GM18951 (cell line): ENCODE measurements around the gene LRP10.

ENCODE experiments used
- POLR2A ChIP-seq: IDR thresholded peaks from 4 replicates; pipeline ENCODE4 v1.6.1; 2011; ENCODE audit warnings: mild to moderate bottlenecking; ENCODE audit not compliant: insufficient read length, insufficient read depth; ENCODE audit errors: extremely low read depth
- in situ Hi-C: fragments of 300-500 bp; cut with MboI; formaldehyde crosslinking; loops from one replicate; pipeline ENCODE4 v1.12.0; 2022; ENCODE audit warnings: low sequenced_read_pairs, mixed read lengths, inconsistent platforms; ENCODE audit not compliant: unreplicated experiment

The LRP10 gene

DNA sequence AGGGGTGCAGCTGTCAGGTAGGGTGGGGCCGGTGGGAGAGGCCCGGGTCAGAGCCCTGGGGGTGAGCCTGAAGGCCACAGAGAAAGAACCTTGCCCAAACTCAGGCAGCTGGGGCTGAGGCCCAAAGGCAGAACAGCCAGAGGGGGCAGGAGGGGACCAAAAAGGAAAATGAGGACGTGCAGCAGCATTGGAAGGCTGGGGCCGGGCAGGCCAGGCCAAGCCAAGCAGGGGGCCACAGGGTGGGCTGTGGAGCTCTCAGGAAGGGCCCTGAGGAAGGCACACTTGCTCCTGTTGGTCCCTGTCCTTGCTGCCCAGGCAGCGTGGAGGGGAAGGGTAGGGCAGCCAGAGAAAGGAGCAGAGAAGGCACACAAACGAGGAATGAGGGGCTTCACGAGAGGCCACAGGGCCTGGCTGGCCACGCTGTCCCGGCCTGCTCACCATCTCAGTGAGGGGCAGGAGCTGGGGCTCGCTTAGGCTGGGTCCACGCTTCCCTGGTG lies 24.7 kb upstream of the LRP10 start:
- no peak for TF ChIP-seq POLR2A
- in situ Hi-C loops = loop anchor here (10.0 kb wide), 1 partner anchor 192 kb away; no protein-coding TSS in a partner anchor

DNA sequence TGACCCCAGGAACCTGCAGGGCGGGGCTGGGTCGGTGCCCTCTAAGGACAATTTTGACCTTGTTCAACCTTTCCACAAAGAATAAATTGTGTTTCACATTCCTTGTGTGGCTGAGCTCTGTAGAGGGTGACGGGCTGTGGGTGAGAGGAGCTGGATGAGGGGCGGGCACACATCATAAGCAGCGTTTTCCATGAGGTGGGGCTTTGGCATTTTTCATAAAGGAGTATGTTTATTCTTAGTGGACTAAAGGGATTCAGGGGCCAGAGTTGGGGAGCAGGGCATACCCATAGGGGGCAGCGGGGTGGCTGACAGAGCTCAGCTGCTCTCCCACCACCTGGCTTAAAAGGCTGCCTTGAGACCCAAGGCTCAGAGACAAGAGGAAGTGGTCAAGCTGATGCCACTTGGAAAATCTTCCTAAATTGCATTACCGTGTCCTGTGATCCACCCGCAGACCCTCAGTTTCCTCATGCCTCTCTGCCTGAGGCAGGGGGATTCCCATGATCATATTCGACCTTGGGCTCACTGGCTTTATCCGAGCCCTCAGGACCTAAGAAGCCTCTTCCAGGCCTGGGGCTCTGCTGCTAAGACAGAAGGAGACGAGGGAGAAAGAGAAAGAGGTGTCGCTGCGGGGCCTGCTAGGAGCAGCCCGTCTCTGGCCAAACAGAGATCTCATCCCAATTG lies 23.7 kb upstream of the LRP10 start:
- TF ChIP-seq POLR2A = no peak
- in situ Hi-C loops = loop anchor here (10.0 kb wide), 1 partner anchor 193 kb away; no protein-coding TSS in a partner anchor

DNA sequence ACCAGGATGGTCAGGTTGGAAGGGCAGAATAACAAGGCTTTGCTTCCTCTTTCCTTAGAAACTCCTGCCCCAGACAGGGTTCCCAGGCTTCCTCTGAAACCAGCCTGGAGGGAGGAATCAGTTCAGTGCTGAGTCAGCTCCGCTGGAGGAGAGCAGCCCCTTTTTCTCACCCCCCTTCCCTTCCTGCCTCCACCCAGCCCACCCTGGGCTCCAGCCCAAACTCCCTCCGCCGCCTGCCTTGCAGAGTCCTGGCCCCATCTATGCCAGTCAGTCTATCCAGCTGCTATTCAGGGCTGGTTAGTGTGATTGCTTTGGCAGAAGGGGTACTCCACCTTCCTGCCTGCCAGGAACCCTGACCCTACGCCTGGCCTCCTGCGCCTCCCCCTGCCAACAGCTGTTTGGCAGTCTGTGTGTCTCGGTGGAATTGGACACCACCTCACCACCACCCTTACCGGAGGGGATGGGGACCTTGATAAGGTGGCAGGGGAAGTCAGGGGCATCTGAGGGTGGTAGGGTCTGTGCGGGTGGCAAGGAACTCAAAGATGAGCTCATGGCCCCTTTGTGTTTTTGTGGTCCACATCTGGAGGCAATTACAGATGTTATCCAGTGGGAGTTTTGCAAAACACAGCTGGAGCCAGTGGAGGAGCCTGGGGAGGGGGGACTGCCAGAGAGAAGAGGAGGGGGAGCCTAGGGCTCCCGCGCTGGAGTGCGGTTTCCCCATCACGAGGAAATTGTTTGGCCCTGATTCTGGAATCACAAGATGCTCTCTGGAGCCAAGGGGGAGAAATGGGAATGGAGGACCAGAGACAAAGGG lies 23.0 kb upstream of the LRP10 start:
- no peak for TF ChIP-seq POLR2A
- in situ Hi-C loops = loop anchor here (10.0 kb wide), 1 partner anchor 194 kb away; no protein-coding TSS in a partner anchor

DNA sequence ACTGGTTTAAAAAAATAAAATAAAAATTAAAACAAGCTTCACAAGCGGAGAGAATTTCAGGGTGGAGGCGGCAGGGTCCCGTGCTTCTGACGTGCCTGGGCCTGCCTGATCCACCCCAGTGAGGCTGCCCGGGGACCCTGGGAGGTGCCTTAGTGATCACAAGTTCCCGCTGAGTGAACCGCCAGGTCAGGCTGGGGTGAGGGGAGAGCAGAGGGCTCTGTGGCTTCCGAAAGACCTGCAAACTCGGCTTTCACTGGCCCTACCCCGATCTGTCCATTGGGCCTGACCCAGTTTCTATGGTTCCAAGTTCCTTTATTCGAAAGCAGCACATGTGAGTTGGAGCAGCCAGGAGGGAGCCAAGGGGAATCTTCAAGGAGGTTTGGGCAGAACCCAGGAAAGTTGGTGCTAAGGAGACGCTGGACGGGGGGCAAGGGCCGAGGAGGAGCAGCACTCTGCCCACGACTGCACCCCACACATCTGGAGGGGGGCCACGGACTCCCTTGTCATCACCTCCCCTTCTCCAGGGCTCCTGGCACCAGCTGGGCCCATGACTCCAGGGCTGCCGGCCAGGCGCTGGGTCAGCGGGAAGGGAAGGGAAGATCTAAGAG lies 22.2 kb upstream of the LRP10 start:
- no peak for TF ChIP-seq POLR2A
- in situ Hi-C loops = loop anchor here (10.0 kb wide), 1 partner anchor 195 kb away; no protein-coding TSS in a partner anchor

DNA sequence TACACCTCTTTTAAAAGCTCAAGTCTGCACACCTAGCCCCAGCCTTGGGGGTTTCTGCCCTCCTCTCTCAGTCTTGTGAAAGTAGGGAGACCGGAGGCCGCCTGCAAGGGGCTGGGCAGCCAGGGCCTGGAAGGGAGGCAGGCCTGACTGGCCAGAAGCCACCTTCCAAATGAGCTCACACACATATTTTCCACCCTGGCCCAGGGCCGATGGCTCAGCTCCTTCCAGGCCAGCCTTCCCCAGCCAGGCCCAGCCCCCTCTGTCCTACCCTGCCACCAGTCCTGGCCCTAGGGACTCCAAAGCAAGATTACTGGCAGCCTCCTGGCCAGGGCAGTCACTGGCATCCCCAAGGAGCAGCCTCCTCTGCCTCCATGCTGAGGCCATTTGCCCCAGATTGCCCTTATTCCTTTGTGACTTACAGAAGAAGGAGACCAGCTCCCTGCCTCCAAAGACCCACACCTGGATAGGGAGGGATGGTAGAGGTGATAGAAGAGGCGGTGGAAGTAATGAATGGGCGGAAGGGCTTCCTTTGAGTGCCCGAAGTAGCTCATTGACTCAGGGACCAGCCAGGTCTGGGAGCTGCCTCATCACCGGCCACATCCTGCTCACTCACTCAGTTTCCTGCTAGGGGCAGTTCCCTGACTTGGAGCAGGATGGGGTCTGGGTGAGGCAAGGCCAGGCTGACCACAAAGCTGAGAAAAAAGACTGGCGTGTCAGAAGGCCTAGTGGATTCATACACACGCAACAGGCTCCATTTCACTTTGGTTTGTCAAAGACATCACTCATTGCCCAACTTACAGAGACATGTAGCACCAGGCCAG lies 20.4 kb upstream of the LRP10 start:
- no peak for TF ChIP-seq POLR2A
- in situ Hi-C loops = loop anchor here (10.0 to 25.0 kb wide), 3 partner anchors 76 to 464 kb away; partner anchors contain the start of gene DAD1

DNA sequence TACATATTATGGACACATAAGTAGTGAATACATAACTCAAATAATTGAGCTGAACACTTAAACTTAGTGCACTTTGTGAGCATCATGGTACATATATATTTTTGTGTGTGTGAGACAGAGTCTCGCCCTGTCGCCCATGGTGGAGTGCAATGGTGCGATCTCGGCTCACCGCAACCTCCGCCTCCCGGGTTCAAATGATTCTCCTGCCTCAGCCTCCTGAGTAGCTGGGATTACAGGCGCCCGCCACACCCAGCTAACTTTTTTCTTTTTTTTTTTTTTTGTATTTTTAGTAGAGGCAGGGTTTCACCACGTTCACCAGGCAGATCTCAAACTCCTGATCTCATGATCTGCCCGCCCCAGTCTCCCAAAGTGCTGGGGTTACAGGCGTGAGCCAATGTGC lies 19.4 kb upstream of the LRP10 start:
- in situ Hi-C loops = loop anchor here (10.0 to 25.0 kb wide), 3 partner anchors 77 to 465 kb away; partner anchors contain the start of gene DAD1

DNA sequence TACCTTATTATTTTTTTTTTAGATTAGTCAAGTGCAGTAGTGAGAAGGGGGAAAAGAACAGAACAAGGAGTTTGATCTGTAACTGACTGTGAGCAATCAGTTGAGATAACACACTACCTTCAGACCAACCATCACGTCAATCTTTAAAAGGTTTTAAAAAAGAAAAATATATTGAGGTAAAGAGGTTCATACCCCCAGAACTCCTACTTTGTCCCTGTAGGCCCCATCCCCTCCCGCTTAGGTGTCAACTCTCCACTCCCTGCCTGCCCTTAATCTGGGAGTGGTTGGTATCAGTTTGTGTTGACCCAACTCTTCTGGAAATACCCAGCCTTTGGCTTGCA lies 19.0 kb upstream of the LRP10 start:
- in situ Hi-C loops = loop anchor here (10.0 to 25.0 kb wide), 3 partner anchors 78 to 465 kb away; partner anchors contain the start of gene DAD1
- TF ChIP-seq POLR2A = no peak

DNA sequence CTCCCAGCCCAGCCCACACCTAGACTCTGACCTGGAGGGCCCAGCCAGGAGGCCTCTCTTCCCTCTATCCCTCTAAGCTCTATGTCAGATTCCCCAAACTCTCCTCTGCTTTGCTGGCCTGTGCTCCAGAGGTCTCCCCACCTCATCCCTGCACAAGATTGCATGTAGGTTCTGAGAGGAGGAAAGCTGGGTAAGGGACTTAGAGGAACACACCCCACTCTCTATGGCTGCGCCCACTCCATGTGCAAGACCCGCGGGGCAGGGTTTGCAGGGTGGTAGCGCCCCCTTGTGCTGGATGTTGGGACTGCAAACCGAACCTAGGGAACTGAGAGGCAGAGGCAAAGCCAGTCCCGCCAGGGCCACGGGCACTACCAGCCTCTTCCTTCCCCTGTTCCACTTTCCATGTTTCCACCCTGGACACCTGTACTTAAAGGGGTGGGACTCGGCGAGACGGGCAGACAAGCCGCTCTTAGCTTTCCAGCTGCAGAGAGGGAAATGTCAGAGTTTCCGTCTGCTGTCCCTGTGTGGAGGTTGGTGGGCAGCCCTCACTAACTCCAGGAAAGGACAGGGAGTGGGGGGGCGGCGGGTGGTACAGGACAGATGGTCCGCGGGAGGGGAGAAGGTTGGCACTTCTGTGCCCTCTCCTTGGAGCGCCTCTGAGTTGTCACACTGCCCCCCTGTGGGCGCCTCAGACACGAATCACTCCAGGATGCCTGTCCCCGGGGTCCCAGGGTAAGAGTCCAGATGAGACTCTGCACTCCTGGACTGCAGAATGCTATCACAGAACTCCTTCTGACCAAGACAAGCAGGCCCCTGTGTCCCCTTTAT lies 18.4 kb upstream of the LRP10 start:
- in situ Hi-C loops = loop anchor here (10.0 to 25.0 kb wide), 3 partner anchors 78 to 466 kb away; partner anchors contain the start of gene DAD1
- TF ChIP-seq POLR2A = no peak

DNA sequence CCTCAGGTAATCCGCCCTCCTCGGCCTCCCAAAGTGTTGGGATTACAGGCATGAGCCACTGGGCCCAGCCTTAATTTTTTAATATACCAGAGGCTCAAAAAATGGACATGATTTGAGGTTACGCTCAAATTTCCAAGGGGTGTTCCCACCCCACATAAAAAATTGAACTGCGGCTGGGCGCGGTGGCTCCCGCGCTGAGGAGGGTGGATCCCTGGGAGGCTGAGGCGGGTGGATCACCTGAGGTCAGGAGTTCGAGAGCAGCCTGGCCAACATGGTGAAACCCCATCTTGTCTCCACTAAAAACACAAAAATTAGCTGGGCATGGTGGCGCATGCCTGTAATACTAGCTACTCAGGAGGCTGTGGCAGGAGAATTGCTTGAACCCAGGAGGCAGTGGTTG lies 17.2 kb upstream of the LRP10 start:
- in situ Hi-C loops = loop anchor here (10.0 to 25.0 kb wide), 3 partner anchors 79 to 467 kb away; partner anchors contain the start of gene DAD1

DNA sequence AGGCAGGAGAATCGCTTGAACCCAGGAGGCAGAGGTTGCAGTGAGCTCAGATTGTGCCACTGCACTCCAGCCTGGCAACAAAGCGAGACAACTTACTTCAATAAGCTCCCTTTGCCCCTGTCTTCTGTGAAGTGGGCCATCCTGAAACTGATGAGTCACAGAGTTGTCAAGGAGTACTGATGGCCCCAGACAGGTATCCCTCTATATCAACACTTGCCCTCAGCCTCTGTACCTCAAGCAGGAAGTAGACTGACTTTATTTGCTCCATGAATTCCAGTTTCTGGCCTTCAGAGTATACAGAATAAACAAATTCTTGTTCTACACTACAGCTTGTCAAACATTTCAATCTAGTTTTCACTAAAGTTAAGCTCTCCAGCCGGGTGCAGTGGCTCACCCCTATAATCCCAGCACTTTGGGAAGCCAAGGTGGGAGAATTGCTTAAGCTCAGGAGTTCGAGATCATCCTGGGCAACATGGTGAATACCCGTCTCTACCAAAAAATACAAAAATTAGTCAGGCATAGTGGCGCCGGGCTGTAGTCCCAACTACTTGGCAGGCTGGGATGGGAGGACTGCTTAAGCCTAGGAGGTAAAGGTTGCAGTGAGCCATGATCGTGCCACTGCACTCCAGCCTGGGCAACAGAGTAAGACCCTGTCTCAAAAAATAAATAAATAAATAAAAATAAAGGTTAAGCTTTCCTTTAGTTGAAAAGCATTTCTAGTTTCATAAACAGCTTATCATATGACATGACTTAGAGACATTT lies 16.4 kb upstream of the LRP10 start:
- no peak for TF ChIP-seq POLR2A
- in situ Hi-C loops = loop anchor here (10.0 to 25.0 kb wide), 3 partner anchors 80 to 468 kb away; partner anchors contain the start of gene DAD1

DNA sequence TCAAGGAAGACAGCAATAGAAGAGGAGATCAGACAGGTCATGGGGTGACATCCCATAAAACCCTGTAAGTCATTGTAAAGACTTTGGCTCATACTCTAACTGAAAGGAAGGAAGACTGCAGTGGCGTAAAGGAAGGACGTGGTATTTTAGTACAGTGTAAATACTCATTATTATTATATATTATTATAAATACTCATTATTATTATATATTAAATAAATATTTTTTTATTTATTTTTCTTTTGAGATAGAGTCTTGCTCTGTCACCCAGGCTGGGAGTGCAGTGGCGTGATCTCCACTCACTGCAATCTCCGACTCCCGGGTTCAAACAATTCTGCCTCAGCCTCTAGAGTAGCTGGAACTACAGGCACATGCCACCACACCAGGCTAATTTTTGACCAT lies 15.1 kb upstream of the LRP10 start:
- in situ Hi-C loops = loop anchor here (10.0 to 25.0 kb wide), 3 partner anchors 82 to 469 kb away; partner anchors contain the start of gene DAD1

DNA sequence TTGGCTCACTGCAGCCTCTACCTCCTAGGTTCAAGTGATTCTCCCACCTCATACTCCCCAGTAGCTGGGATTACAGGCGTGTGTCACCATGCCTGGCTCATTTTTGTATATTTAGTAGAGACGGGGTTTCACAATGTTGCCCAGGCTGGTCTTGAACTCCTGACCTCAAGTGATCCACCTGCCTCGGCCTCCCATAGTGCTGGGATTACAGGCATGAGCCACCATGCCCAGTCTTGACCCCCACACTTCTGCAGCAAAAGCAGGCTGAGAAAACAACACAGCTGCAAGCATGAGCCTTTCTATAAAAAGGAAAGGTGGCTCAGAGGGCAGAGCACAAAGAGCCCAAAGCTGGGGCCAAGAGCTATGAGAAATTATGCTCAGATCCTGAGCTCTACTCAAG lies 11.2 kb upstream of the LRP10 start:
- in situ Hi-C loops = loop anchor here (25.0 kb wide), 1 partner anchor 473 kb away; no protein-coding TSS in a partner anchor

More for the DNA sequence above, 15.1 kb upstream of the LRP10 start:
- no peak for TF ChIP-seq POLR2A
